Measurements from ENCODE around the gene BBX. TPM values are rescaled to one million over a fixed set of nuclear protein-coding genes. Genes with fewer than 3 reads are reported as not detected.

Gene BBX
- total RNA-seq, 1 donor from 2014 or later: 90.3 TPM

DNA sequence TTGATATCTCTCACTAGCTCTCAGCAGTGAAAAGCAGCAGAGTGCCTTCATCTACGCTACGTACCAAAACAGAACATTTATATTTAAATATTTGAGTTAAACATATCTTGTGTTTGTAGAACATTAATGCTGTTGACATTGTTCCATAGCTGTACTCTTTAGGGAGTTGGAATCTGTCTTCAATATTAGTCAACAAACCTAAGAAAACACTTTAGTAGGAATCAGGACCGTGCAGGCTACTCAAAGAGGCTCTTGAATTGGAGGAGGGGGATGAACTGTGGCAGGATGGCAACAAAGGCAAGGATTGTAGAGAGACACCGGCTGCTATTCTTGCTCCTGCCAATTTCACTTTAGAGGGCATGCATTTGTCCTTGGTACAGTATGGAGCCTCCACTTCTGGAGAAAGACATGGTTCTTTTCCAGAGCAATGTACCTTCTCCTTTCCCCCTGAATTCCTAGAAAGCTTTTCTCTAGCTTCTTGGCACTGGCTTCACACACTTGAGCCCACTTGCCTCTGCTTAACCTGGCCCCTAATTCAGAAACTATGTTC, 302.1 kb downstream of the BBX start:
- H3K27ac Mint-ChIP-seq: no peak overlapping the region

DNA sequence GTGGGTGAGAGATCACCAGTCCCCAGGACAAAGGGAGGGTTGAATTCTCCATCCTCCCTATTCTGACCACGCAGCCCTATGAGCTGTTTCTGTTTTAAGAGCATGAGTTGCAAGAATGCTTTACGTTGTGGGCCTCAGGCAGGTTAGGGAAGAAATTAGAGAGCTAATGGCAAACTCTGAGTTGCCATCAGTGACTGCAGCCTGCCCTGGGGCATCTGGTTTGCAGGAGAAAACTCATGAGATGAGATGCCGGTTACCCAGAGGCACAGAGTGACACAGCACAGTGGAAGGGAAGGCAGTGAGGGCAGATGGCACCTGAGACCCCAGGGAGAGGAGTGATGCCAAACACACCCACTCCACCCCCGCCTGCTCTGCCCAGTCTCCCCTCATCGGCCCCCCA, 302.8 kb downstream of the BBX start:
- H3K9me3 Mint-ChIP-seq: no peaks in the 10 kb centered on the region
- H3K27me3 Mint-ChIP-seq (ENCODE audit: low read depth): no peaks in the 10 kb centered on the region
- no peak overlapping the region for H3K4me3 Mint-ChIP-seq
- no peaks in the 10 kb centered on the region for H3K36me3 Mint-ChIP-seq
- no peak for DNase-seq (ENCODE audit: low spot score in 2 of 2, unreplicated experiment in 2 of 2)
- TF ChIP-seq, protein P1, sequence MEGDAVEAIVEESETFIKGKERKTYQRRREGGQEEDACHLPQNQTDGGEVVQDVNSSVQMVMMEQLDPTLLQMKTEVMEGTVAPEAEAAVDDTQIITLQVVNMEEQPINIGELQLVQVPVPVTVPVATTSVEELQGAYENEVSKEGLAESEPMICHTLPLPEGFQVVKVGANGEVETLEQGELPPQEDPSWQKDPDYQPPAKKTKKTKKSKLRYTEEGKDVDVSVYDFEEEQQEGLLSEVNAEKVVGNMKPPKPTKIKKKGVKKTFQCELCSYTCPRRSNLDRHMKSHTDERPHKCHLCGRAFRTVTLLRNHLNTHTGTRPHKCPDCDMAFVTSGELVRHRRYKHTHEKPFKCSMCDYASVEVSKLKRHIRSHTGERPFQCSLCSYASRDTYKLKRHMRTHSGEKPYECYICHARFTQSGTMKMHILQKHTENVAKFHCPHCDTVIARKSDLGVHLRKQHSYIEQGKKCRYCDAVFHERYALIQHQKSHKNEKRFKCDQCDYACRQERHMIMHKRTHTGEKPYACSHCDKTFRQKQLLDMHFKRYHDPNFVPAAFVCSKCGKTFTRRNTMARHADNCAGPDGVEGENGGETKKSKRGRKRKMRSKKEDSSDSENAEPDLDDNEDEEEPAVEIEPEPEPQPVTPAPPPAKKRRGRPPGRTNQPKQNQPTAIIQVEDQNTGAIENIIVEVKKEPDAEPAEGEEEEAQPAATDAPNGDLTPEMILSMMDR (IDR thresholded peaks at IDR 0.05; ENCODE audit: unreplicated experiment): no peak
- no peak overlapping the region for H3K27ac Mint-ChIP-seq
- peaks cover 27% of the 10 kb centered on the region for H3K4me1 Mint-ChIP-seq

More for the DNA sequence above, 302.1 kb downstream of the BBX start:
- H3K9me3 Mint-ChIP-seq: no peaks in the 10 kb centered on the region
- no peak for DNase-seq (ENCODE audit: low spot score in 2 of 2, unreplicated experiment in 2 of 2)
- H3K4me3 Mint-ChIP-seq: no peak overlapping the region
- H3K27me3 Mint-ChIP-seq (ENCODE audit: low read depth): no peaks in the 10 kb centered on the region
- peaks cover 27% of the 10 kb centered on the region for H3K4me1 Mint-ChIP-seq
- H3K36me3 Mint-ChIP-seq: no peaks in the 10 kb centered on the region
- TF ChIP-seq, protein P1 (IDR thresholded peaks at IDR 0.05; ENCODE audit: unreplicated experiment): no peak

DNA sequence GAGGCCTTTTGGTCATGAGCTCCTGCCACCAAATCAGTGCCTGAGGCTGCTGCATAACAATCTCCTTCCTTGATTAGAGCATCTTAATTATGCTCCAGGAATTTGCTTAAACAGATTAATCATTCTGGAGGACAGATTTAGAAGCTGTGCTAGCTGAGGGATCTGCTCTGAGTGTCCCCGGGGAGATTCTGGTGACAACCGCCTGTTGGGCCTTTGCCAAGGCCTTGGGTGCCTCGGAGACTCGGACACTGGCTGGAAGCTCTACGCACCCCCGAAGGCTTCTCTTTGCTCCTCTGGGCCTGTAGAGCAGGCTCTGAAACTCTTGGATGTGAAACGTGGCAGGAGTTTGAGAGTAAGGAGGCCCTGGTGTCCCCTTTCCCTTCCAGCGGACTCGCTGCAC, 304.0 kb downstream of the BBX start:
- H3K36me3 Mint-ChIP-seq: no peaks in the 10 kb centered on the region
- no peak for DNase-seq (ENCODE audit: low spot score in 2 of 2, unreplicated experiment in 2 of 2)
- no peaks in the 10 kb centered on the region for H3K27me3 Mint-ChIP-seq (ENCODE audit: low read depth)
- no peak overlapping the region for H3K4me3 Mint-ChIP-seq
- no peaks in the 10 kb centered on the region for H3K9me3 Mint-ChIP-seq
- H3K27ac Mint-ChIP-seq: no peak overlapping the region
- peaks cover 22% of the 10 kb centered on the region for H3K4me1 Mint-ChIP-seq
- TF ChIP-seq, protein P1 (IDR thresholded peaks at IDR 0.05; ENCODE audit: unreplicated experiment): no peak

DNA sequence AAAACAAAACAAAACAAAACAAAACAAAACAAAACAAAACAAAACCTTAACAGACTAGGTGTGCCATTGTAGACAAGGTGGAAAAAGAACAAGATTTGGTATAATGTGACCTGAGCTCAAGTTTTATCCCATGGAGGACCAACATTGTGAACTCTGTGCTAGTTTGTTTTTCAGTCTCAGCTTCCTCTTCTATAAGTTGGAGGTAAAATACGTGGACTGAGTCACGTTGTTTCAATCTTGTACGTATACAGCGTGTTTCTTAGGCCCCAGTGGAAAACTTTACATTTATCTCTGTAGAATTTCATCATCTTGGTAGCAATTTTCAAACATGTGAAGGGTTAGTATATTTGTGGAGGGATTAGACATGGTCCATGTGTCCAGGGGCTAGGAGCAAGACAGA, 306.4 kb downstream of the BBX start:
- TF ChIP-seq, protein P1 (IDR thresholded peaks at IDR 0.05; ENCODE audit: unreplicated experiment): no peak
- no peaks in the 10 kb centered on the region for H3K9me3 Mint-ChIP-seq
- peaks cover 8% of the 10 kb centered on the region for H3K4me1 Mint-ChIP-seq
- H3K4me3 Mint-ChIP-seq: no peak overlapping the region
- no peaks in the 10 kb centered on the region for H3K36me3 Mint-ChIP-seq
- no peak for DNase-seq (ENCODE audit: low spot score in 2 of 2, unreplicated experiment in 2 of 2)
- H3K27ac Mint-ChIP-seq: no peak overlapping the region
- H3K27me3 Mint-ChIP-seq (ENCODE audit: low read depth): no peaks in the 10 kb centered on the region

DNA sequence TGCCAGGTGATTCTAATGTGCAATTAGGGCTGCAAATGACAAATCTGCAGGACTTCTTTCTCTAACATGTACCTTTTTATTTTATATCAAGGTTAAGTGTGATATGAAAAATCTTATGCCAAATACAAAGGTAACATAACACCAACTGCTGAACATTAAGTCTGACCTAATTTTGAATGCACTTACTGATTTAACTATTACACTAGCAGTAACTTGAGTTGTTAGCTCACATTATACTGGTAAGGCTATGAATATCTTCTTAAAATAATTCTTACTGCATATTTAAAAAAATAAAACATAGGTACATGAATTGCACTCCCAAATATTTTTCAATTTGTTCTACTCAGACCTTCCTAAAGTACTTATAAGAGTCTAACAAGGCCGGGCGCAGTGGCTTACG, 308.8 kb downstream of the BBX start:
- H3K36me3 Mint-ChIP-seq: no peaks in the 10 kb centered on the region
- no peak for DNase-seq (ENCODE audit: low spot score in 2 of 2, unreplicated experiment in 2 of 2)
- no peak overlapping the region for H3K27ac Mint-ChIP-seq
- H3K27me3 Mint-ChIP-seq (ENCODE audit: low read depth): no peaks in the 10 kb centered on the region
- no peak overlapping the region for H3K4me3 Mint-ChIP-seq
- H3K9me3 Mint-ChIP-seq: no peaks in the 10 kb centered on the region
- TF ChIP-seq, protein P1 (IDR thresholded peaks at IDR 0.05; ENCODE audit: unreplicated experiment): no peak
- H3K4me1 Mint-ChIP-seq: no peaks in the 10 kb centered on the region

DNA sequence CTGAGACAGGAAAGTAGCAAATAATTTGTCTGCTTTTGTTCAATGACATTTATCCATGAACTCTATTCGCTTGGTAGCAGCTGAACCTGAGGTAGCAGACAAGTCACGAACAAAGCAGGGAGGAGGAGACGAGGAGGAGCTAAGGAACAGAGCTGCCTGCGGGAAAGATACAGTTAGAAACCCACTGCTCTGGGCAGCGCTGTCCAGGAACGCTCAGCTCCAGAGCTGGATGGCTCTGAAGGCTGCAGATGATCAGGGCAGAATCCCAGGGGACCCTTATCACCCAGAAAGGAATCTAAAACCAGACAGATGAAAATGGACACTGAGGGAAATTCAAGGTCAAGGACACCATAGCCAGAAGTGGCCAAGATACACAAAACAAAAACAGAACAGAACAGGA, 310.3 kb downstream of the BBX start:
- H3K9me3 Mint-ChIP-seq: no peaks in the 10 kb centered on the region
- no peak overlapping the region for H3K27ac Mint-ChIP-seq
- no peaks in the 10 kb centered on the region for H3K36me3 Mint-ChIP-seq
- H3K4me1 Mint-ChIP-seq: no peaks in the 10 kb centered on the region
- no peak for DNase-seq (ENCODE audit: low spot score in 2 of 2, unreplicated experiment in 2 of 2)
- H3K4me3 Mint-ChIP-seq: no peak overlapping the region
- TF ChIP-seq, protein P1 (IDR thresholded peaks at IDR 0.05; ENCODE audit: unreplicated experiment): no peak
- no peaks in the 10 kb centered on the region for H3K27me3 Mint-ChIP-seq (ENCODE audit: low read depth)
